SK-N-SH treated with all-trans-retinoic acid at 6 μM for 48 hours (cell line): Measurements from ENCODE around the gene TRIM17.

Source experiments
- ARNTL ChIP-seq: fragments of 450-650 bp; formaldehyde crosslinking; IDR thresholded peaks from 2 replicates; pipeline ENCODE4 v1.5.0; 2020; ENCODE audit warnings: low read depth, mild to moderate bottlenecking, moderate library complexity, borderline replicate concordance
- TF ChIP-seq, protein P1 (sequence below): fragments of 250-450 bp; sonication (Bioruptor Pico); IDR thresholded peaks from 2 replicates; pipeline ENCODE4 v1.5.1; 2021; ENCODE audit warnings: mild to moderate bottlenecking, moderate library complexity

DNA sequence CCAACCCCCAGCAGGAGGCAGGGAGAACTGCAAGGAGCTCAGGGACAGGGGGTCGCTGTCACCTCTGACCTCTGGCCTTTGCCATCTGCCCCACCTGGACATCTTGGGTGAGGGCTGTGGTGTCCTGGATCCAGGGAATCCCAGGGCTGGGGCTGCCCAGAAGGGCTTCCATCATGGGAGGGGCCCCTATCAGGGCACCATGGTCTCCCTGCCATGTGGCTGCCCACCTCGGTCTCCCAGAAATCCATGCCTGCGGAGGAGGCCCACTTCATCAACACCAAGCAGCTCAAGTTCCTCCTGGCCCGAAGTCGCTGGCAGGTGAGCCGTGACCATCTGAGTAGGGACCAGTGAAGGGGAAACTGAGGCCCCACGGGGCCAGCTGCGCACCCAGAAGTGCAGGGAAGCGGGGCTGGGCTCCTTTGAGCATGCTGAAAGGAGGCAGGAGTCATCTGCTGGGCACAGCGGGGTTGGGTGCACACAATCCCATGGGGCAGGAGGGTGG lies 46.2 kb downstream of the TRIM17 start:
- TF ChIP-seq ARNTL (CRISPR knock-in tag) = no peak
- TF ChIP-seq, protein P1, sequence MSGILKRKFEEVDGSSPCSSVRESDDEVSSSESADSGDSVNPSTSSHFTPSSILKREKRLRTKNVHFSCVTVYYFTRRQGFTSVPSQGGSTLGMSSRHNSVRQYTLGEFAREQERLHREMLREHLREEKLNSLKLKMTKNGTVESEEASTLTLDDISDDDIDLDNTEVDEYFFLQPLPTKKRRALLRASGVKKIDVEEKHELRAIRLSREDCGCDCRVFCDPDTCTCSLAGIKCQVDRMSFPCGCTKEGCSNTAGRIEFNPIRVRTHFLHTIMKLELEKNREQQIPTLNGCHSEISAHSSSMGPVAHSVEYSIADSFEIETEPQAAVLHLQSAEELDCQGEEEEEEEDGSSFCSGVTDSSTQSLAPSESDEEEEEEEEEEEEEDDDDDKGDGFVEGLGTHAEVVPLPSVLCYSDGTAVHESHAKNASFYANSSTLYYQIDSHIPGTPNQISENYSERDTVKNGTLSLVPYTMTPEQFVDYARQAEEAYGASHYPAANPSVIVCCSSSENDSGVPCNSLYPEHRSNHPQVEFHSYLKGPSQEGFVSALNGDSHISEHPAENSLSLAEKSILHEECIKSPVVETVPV = no peak
